WTC11 (cell line): Measurements from ENCODE around the gene PSMD3. TPM values are rescaled to one million over a fixed set of nuclear protein-coding genes. Genes with fewer than 3 reads are reported as not detected.

Source experiments
- ATAC-seq: fragments of 200-7000 bp; cut with Tn5 transposase; 2 replicates; pipeline ENCODE4 v1.10.0; 2021; ENCODE audit warnings: mild to moderate bottlenecking, moderate library complexity
- CTCF ChIA-PET: fragments of 300-600 bp; sonication (Branson Sonifier 250); formaldehyde crosslinking; loops from one replicate; lab custom pipeline; 2021; ENCODE audit warnings: antibody characterized with exemption; lab: Charles Lee
- POLR2A ChIA-PET: fragments of 350-600 bp; sonication (Branson Sonifier 250); formaldehyde crosslinking; loops from one replicate; lab custom pipeline; 2021; ENCODE audit warnings: antibody characterized with exemption; lab: Charles Lee
- DNase-seq: peaks from one replicate; pipeline ENCODE4 v3.0.0; 2021; ENCODE audit warnings: low spot score
- H3K27ac Mint-ChIP-seq: 2 replicates; pipeline ENCODE4 v1.8.0; 2021; ENCODE audit warnings: mixed read lengths
- H3K27me3 Mint-ChIP-seq: 2 replicates; pipeline ENCODE4 v1.8.0; 2021; ENCODE audit warnings: low read depth, mild to moderate bottlenecking, moderate library complexity, mixed read lengths
- H3K36me3 Mint-ChIP-seq: 2 replicates; pipeline ENCODE4 v1.8.0; 2021; ENCODE audit warnings: mixed read lengths
- H3K4me1 Mint-ChIP-seq: 2 replicates; pipeline ENCODE4 v1.8.0; 2022; ENCODE audit warnings: mixed read lengths
- H3K4me3 Mint-ChIP-seq: 2 replicates; pipeline ENCODE4 v1.8.0; 2021; ENCODE audit warnings: mild to moderate bottlenecking, moderate library complexity, mixed read lengths
- H3K9me3 Mint-ChIP-seq: 2 replicates; pipeline ENCODE4 v1.8.0; 2021; ENCODE audit warnings: mixed read lengths
- ETV6 ChIP-seq: sonication (generic); formaldehyde crosslinking; IDR thresholded peaks from 2 replicates; pipeline ENCODE4 v1.8.1; 2022; ENCODE audit warnings: mild to moderate bottlenecking, missing genetic modification reagents
- FOXK1 ChIP-seq: sonication (generic); formaldehyde crosslinking; IDR thresholded peaks from 2 replicates; pipeline ENCODE4 v1.8.0; 2022; ENCODE audit warnings: mild to moderate bottlenecking, moderate library complexity, missing genetic modification reagents
- GABPB1 ChIP-seq: sonication (generic); formaldehyde crosslinking; IDR thresholded peaks from 2 replicates; pipeline ENCODE4 v1.8.1; 2023; ENCODE audit warnings: mild to moderate bottlenecking, missing genetic modification reagents
- SP1 ChIP-seq: sonication (generic); formaldehyde crosslinking; conservative IDR thresholded peaks from 2 replicates; pipeline ENCODE4 v1.8.1; 2022; ENCODE audit warnings: missing genetic modification reagents
- TEAD1 ChIP-seq: sonication (generic); formaldehyde crosslinking; IDR thresholded peaks from 2 replicates; pipeline ENCODE4 v1.8.0; 2022; ENCODE audit warnings: mild to moderate bottlenecking, missing genetic modification reagents
- TEAD4 ChIP-seq: sonication (generic); formaldehyde crosslinking; IDR thresholded peaks from 2 replicates; pipeline ENCODE4 v1.8.0; 2022; ENCODE audit warnings: mild to moderate bottlenecking, missing genetic modification reagents
- ZBTB21 ChIP-seq: sonication (generic); formaldehyde crosslinking; IDR thresholded peaks from 2 replicates; pipeline ENCODE4 v1.8.1; 2023; ENCODE audit warnings: mild to moderate bottlenecking, missing genetic modification reagents, borderline replicate concordance
- total RNA-seq: library from RNA; stranded (reverse); gene quantifications from 3 replicates; pipeline ENCODE4 v1.2.3, GENCODE V29; 2021
- TF ChIP-seq, protein P1 (sequence below): sonication (generic); formaldehyde crosslinking; IDR thresholded peaks from 2 replicates; pipeline ENCODE4 v1.8.0; 2023; ENCODE audit warnings: mild to moderate bottlenecking, missing genetic modification reagents
- TF ChIP-seq, protein P2 (sequence below): sonication (generic); formaldehyde crosslinking; IDR thresholded peaks from 2 replicates; pipeline ENCODE4 v1.8.1; 2023; ENCODE audit warnings: mild to moderate bottlenecking, missing genetic modification reagents, moderate library complexity
- TF ChIP-seq, protein P3 (sequence below): sonication (generic); formaldehyde crosslinking; IDR thresholded peaks from 2 replicates; pipeline ENCODE4 v1.8.0; 2022; ENCODE audit warnings: mild to moderate bottlenecking, missing genetic modification reagents
- TF ChIP-seq, protein P4 (sequence below): sonication (generic); formaldehyde crosslinking; IDR thresholded peaks from 2 replicates; pipeline ENCODE4 v1.8.0; 2022; ENCODE audit warnings: missing genetic modification reagents
- TF ChIP-seq, protein P5 (sequence below): fragments of 200-600 bp; IDR thresholded peaks from 2 replicates; pipeline ENCODE4 v1.8.0; 2022; ENCODE audit warnings: antibody characterized with exemption

Gene PSMD3
- total RNA-seq, 1 experiment from 2014 or later = 190 TPM

DNA sequence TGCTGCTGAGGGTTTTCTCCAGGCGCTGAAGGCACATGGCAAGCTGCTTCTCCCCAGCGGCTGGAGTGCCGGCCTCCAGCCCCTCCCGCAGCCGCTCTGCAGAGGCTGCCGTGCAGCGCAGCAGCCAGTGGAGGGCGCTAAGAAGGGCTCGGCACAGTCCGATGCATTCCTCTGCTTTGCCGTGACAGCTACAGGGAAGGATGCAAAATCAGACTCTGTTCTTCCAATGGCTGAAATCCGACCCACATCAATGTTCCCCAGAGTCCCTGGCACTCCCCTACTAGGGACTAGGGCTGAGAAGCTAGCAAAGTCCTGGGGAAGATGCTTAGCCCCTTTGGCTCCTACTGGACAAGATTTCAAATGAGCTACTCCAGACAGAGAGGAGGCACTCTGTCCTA, 54.6 kb downstream of the PSMD3 start:
- Mint-ChIP-seq H3K36me3 (peaks cover 18% of the 10 kb centered on the region), H3K27ac (no peak overlapping the region), H3K27me3 (no peaks in the 10 kb centered on the region), H3K4me1 (peaks cover 18% of the 10 kb centered on the region), H3K4me3 (no peak overlapping the region), H3K9me3 (no peaks in the 10 kb centered on the region)
- TF ChIP-seq, protein P1, sequence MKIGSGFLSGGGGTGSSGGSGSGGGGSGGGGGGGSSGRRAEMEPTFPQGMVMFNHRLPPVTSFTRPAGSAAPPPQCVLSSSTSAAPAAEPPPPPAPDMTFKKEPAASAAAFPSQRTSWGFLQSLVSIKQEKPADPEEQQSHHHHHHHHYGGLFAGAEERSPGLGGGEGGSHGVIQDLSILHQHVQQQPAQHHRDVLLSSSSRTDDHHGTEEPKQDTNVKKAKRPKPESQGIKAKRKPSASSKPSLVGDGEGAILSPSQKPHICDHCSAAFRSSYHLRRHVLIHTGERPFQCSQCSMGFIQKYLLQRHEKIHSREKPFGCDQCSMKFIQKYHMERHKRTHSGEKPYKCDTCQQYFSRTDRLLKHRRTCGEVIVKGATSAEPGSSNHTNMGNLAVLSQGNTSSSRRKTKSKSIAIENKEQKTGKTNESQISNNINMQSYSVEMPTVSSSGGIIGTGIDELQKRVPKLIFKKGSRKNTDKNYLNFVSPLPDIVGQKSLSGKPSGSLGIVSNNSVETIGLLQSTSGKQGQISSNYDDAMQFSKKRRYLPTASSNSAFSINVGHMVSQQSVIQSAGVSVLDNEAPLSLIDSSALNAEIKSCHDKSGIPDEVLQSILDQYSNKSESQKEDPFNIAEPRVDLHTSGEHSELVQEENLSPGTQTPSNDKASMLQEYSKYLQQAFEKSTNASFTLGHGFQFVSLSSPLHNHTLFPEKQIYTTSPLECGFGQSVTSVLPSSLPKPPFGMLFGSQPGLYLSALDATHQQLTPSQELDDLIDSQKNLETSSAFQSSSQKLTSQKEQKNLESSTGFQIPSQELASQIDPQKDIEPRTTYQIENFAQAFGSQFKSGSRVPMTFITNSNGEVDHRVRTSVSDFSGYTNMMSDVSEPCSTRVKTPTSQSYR (CRISPR knock-in tag) = no peak
- TF ChIP-seq, protein P2, sequence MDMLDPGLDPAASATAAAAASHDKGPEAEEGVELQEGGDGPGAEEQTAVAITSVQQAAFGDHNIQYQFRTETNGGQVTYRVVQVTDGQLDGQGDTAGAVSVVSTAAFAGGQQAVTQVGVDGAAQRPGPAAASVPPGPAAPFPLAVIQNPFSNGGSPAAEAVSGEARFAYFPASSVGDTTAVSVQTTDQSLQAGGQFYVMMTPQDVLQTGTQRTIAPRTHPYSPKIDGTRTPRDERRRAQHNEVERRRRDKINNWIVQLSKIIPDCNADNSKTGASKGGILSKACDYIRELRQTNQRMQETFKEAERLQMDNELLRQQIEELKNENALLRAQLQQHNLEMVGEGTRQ (CRISPR knock-in tag) = no peak
- TF ChIP-seq, protein P3, sequence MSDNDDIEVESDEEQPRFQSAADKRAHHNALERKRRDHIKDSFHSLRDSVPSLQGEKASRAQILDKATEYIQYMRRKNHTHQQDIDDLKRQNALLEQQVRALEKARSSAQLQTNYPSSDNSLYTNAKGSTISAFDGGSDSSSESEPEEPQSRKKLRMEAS (CRISPR knock-in tag) = peak; percentile 65
- TF ChIP-seq TEAD4 = 0 out of 2 replicates have a peak, but pooled peaks have one; percentile 47
- TF ChIP-seq, protein P4, sequence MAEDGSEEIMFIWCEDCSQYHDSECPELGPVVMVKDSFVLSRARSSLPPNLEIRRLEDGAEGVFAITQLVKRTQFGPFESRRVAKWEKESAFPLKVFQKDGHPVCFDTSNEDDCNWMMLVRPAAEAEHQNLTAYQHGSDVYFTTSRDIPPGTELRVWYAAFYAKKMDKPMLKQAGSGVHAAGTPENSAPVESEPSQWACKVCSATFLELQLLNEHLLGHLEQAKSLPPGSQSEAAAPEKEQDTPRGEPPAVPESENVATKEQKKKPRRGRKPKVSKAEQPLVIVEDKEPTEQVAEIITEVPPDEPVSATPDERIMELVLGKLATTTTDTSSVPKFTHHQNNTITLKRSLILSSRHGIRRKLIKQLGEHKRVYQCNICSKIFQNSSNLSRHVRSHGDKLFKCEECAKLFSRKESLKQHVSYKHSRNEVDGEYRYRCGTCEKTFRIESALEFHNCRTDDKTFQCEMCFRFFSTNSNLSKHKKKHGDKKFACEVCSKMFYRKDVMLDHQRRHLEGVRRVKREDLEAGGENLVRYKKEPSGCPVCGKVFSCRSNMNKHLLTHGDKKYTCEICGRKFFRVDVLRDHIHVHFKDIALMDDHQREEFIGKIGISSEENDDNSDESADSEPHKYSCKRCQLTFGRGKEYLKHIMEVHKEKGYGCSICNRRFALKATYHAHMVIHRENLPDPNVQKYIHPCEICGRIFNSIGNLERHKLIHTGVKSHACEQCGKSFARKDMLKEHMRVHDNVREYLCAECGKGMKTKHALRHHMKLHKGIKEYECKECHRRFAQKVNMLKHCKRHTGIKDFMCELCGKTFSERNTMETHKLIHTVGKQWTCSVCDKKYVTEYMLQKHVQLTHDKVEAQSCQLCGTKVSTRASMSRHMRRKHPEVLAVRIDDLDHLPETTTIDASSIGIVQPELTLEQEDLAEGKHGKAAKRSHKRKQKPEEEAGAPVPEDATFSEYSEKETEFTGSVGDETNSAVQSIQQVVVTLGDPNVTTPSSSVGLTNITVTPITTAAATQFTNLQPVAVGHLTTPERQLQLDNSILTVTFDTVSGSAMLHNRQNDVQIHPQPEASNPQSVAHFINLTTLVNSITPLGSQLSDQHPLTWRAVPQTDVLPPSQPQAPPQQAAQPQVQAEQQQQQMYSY (CRISPR knock-in tag) = no peak
- TF ChIP-seq SP1 = peak; percentile 36; the same call in 1 of the 2 replicates
- TF ChIP-seq FOXK1 (CRISPR knock-in tag) = no peak
- TF ChIP-seq TEAD1 = peak; percentile 60; the same call in 1 of the 2 replicates
- TF ChIP-seq, protein P5, sequence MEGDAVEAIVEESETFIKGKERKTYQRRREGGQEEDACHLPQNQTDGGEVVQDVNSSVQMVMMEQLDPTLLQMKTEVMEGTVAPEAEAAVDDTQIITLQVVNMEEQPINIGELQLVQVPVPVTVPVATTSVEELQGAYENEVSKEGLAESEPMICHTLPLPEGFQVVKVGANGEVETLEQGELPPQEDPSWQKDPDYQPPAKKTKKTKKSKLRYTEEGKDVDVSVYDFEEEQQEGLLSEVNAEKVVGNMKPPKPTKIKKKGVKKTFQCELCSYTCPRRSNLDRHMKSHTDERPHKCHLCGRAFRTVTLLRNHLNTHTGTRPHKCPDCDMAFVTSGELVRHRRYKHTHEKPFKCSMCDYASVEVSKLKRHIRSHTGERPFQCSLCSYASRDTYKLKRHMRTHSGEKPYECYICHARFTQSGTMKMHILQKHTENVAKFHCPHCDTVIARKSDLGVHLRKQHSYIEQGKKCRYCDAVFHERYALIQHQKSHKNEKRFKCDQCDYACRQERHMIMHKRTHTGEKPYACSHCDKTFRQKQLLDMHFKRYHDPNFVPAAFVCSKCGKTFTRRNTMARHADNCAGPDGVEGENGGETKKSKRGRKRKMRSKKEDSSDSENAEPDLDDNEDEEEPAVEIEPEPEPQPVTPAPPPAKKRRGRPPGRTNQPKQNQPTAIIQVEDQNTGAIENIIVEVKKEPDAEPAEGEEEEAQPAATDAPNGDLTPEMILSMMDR = peak; percentile 80
- TF ChIP-seq ETV6 (CRISPR knock-in tag) = peak; percentile 77; the same call in 1 of the 2 replicates
- TF ChIP-seq ZBTB21 (CRISPR knock-in tag) = 0 out of 2 replicates have a peak, but pooled peaks have one; percentile 51
- ATAC-seq (peak; percentile 93), DNase-seq (peak; percentile 86)
- ChIA-PET CTCF (interaction anchor here (0.6 to 8.4 kb wide), 54 partner anchors 8 to 574 kb away, joined by 3 to 193 read pairs (median 6); partner anchors contain the start of genes CDK12, CSF3, MED24 and NR1D1), POLR2A (interaction anchor here (0.6 to 1.5 kb wide), 5 partner anchors 11 to 140 kb away, joined by 3 to 10 read pairs (median 3); partner anchors contain the start of gene MED24)

DNA sequence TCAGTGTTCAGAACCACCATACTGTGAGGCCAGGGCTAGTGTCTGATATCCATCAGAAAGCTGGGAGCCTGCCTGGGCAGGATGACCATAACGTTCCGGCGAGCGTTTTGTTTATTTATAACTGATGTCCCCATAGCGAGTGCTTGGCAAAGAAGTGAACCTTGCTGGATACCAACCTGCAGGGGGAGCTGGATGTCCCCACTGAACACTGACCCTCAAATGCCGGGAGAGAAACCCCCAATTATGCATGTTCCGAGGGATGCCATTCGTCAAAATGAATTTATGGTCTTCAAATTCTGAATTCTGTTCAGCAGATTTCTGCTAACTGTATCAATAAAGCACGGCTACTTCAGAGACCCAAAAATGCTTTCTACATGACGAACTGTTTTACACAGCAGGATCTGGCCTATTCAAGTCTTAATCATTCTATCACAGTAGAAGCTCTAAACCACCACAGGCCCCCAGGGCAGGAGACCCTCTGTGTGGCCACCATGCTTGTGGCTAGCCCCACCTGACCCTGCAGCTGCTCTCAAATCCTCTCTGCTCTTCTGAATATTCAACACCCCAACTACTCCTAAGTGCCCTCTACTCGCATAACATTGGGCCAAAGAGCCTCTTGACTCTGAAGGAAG, 58.4 kb downstream of the PSMD3 start:
- POLR2A ChIA-PET = interaction anchor here (0.5 to 1.0 kb wide), 3 partner anchors 16 to 1432 kb away, joined by 3 to 4 read pairs (median 4); partner anchors contain the start of gene MED24
- CTCF ChIA-PET = interaction anchor here (0.5 to 8.4 kb wide), 32 partner anchors 9 to 1099 kb away, joined by 3 to 193 read pairs (median 5); partner anchors contain the start of genes MED24, NR1D1, PSMD3 and THRA
- ATAC-seq (peak; percentile 65), DNase-seq (peak; percentile 59)
- H3K27ac Mint-ChIP-seq = peak overlapping the region; percentile 62
- H3K36me3 Mint-ChIP-seq = no peaks in the 10 kb centered on the region; the same call in 1 of the 2 replicates
- 0 out of 2 replicates have a peak overlapping the region, but pooled peaks have one; percentile 6 for H3K4me3 Mint-ChIP-seq
- no peaks in the 10 kb centered on the region for H3K27me3 Mint-ChIP-seq
- TF ChIP-seq, protein P5 = 0 out of 2 replicates have a peak, but pooled peaks have one; percentile 11
- no peak for TF ChIP-seq GABPB1 (CRISPR knock-in tag)
- H3K9me3 Mint-ChIP-seq = no peaks in the 10 kb centered on the region
- peaks cover 18% of the 10 kb centered on the region for H3K4me1 Mint-ChIP-seq
